OCI-LY7 (cell line): ENCODE results near the gene DSCAM.

Source experiments
- CTCF ChIP-seq: fragments of 200-600 bp; sonication (generic); conservative IDR thresholded peaks from 2 replicates; pipeline ENCODE4 v1.5.1; 2014; ENCODE audit warnings: mild to moderate bottlenecking, antibody characterized with exemption, low read length, moderate library complexity, mixed read lengths
- EZH2phosphoT487 ChIP-seq: fragments of 200-600 bp; sonication (generic); IDR thresholded peaks from 2 replicates; pipeline ENCODE4 v1.6.1; 2018; ENCODE audit warnings: low read depth, borderline replicate concordance, mild to moderate bottlenecking, mixed run types, antibody characterized with exemption, low read length, moderate library complexity, mixed read lengths

GRCh38 chr21:40074198-40074597 is 772.8 kb downstream of the DSCAM start:
- TF ChIP-seq CTCF: no peak
- TF ChIP-seq EZH2phosphoT487: no peak
